HEK293 (cell line): Measurements from ENCODE around the gene MRPL45.

Experiments used
- CTCF ChIA-PET: fragments of 350-600 bp; formaldehyde crosslinking; extraction: SDS; loops from one replicate; lab custom pipeline; 2021; ENCODE audit warnings: antibody characterized with exemption; lab: Yijun Ruan, JAX
- POLR2A ChIA-PET: fragments of 300-600 bp; formaldehyde crosslinking; extraction: SDS; loops from one replicate; lab custom pipeline; 2020; ENCODE audit warnings: antibody characterized with exemption, inconsistent platforms; lab: Yijun Ruan, JAX
- H3K27ac ChIP-seq: fragments of 200-500 bp; sonication (Bioruptor generic); 2 replicates; pipeline ENCODE4 v1.5.1; 2014; ENCODE audit warnings: low read depth, low read length, control low read depth, inconsistent platforms; ENCODE audit errors: extremely low read depth
- H3K36me3 ChIP-seq, 2 experiments: fragments of 200-500 bp in 1 of 2; sonication (Bioruptor generic) in 1 of 2; 1 replicate in 1 of 2; 2 replicates in 1 of 2; pipeline ENCODE4 v1.5.1; 2014 to 2017; ENCODE audit warnings: inconsistent platforms in 2 of 2, low read length in 2 of 2; ENCODE audit not compliant: control insufficient read depth in 2 of 2, insufficient read depth in 1 of 2
- H3K4me1 ChIP-seq: fragments of 200-500 bp; sonication (Bioruptor generic); 2 replicates; pipeline ENCODE4 v1.5.1; 2014; ENCODE audit warnings: mild to moderate bottlenecking, low read length, inconsistent platforms; ENCODE audit not compliant: control insufficient read depth, insufficient read depth
- H3K4me3 ChIP-seq: 2 replicates; pipeline ENCODE4 v1.5.1; 2011; ENCODE audit warnings: low read depth, mild to moderate bottlenecking, control low read depth, low read length, moderate library complexity
- H3K9me3 ChIP-seq: fragments of 200-500 bp; sonication (Bioruptor generic); 2 replicates; pipeline ENCODE4 v1.5.1; 2014; ENCODE audit warnings: low read depth, low read length, inconsistent platforms; ENCODE audit not compliant: control insufficient read depth, insufficient read depth
- ATF2 ChIP-seq: fragments of 450-650 bp; formaldehyde crosslinking; IDR thresholded peaks from 2 replicates; pipeline ENCODE4 v1.5.1; 2016; ENCODE audit warnings: missing biosample characterization, missing genetic modification characterization, low read depth
- FEZF1 ChIP-seq: fragments of 450-650 bp; formaldehyde crosslinking; IDR thresholded peaks from 2 replicates; pipeline ENCODE4 v1.5.1; 2016; ENCODE audit warnings: missing biosample characterization, missing genetic modification characterization
- GLIS1 ChIP-seq: fragments of 450-650 bp; formaldehyde crosslinking; IDR thresholded peaks from 2 replicates; pipeline ENCODE4 v1.5.1; 2016; ENCODE audit warnings: missing biosample characterization, missing genetic modification characterization
- GLIS2 ChIP-seq: fragments of 450-650 bp; formaldehyde crosslinking; IDR thresholded peaks from 2 replicates; pipeline ENCODE4 v1.5.1; 2016; ENCODE audit warnings: missing biosample characterization, missing genetic modification characterization
- PBX3 ChIP-seq: sonication (generic); formaldehyde crosslinking; IDR thresholded peaks from 2 replicates; pipeline ENCODE4 v1.8.1; 2022; ENCODE audit warnings: mild to moderate bottlenecking, moderate library complexity, missing genetic modification reagents
- SCRT1 ChIP-seq: fragments of 450-650 bp; formaldehyde crosslinking; IDR thresholded peaks from 2 replicates; pipeline ENCODE4 v1.5.1; 2016; ENCODE audit warnings: missing biosample characterization, missing genetic modification characterization, borderline replicate concordance
- SP3 ChIP-seq: fragments of 450-650 bp; formaldehyde crosslinking; IDR thresholded peaks from 2 replicates; pipeline ENCODE4 v1.5.1; 2016; ENCODE audit warnings: missing biosample characterization, missing genetic modification characterization
- ZFP3 ChIP-seq: fragments of 450-650 bp; formaldehyde crosslinking; IDR thresholded peaks from 2 replicates; pipeline ENCODE4 v1.5.1; 2016; ENCODE audit warnings: low read depth, missing biosample characterization, missing genetic modification characterization
- ZNF138 ChIP-seq: fragments of 450-650 bp; formaldehyde crosslinking; IDR thresholded peaks from 2 replicates; pipeline ENCODE4 v1.5.1; 2016; ENCODE audit warnings: missing biosample characterization, missing genetic modification characterization, borderline replicate concordance
- ZNF18 ChIP-seq: fragments of 450-650 bp; formaldehyde crosslinking; IDR thresholded peaks from 2 replicates; pipeline ENCODE4 v1.5.1; 2016; ENCODE audit warnings: missing biosample characterization, missing genetic modification characterization
- ZNF214 ChIP-seq: fragments of 450-650 bp; formaldehyde crosslinking; IDR thresholded peaks from 2 replicates; pipeline ENCODE4 v1.5.1; 2017; ENCODE audit warnings: missing biosample characterization, mild to moderate bottlenecking, missing genetic modification characterization, borderline replicate concordance
- ZNF280C ChIP-seq: fragments of 450-650 bp; formaldehyde crosslinking; IDR thresholded peaks from 2 replicates; pipeline ENCODE4 v1.5.1; 2016; ENCODE audit warnings: missing biosample characterization, missing genetic modification characterization
- ZNF324 ChIP-seq: fragments of 450-650 bp; formaldehyde crosslinking; IDR thresholded peaks from 2 replicates; pipeline ENCODE4 v1.5.1; 2016; ENCODE audit warnings: missing biosample characterization, missing genetic modification characterization
- ZNF362 ChIP-seq: fragments of 450-650 bp; formaldehyde crosslinking; IDR thresholded peaks from 2 replicates; pipeline ENCODE4 v1.5.1; 2016; ENCODE audit warnings: missing biosample characterization, missing genetic modification characterization
- ZNF366 ChIP-seq: fragments of 450-650 bp; formaldehyde crosslinking; conservative IDR thresholded peaks from 2 replicates; pipeline ENCODE4 v1.5.1; 2016; ENCODE audit warnings: missing biosample characterization, missing genetic modification characterization
- ZNF837 ChIP-seq: fragments of 450-650 bp; formaldehyde crosslinking; IDR thresholded peaks from 2 replicates; pipeline ENCODE4 v1.5.1; 2016; ENCODE audit warnings: missing biosample characterization, missing genetic modification characterization
- ZSCAN18 ChIP-seq: fragments of 450-650 bp; formaldehyde crosslinking; IDR thresholded peaks from 2 replicates; pipeline ENCODE4 v1.5.1; 2016; ENCODE audit warnings: missing biosample characterization, missing genetic modification characterization

MRPL45 gene

DNA sequence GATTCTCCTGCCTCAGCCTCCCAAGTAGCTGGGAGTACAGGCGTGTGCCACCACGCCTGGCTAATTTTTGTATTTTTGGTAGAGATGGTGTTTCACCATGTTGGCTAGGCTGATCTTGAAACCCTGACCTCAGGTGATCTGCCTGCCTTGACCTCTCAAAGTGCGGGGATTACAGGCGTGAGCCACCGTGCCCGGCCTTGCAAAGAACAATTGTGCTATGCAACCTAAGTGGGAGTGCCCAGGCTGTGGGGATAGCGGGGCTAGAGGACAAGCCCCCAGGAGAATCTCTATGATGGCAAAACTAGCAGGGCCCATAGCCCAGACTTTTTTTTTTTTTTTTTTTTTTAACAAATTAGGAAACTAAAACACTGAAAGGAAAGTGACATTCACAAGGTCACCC is 48.8 kb downstream of the MRPL45 start:
- TF ChIP-seq ZNF214 (tag by site-specific recombination) (no peak), ZNF18 (tag by site-specific recombination) (no peak), ZNF324 (tag by site-specific recombination) (no peak), ATF2 (tag by site-specific recombination) (no peak), ZNF837 (no peak), ZSCAN18 (no peak), GLIS2 (tag by site-specific recombination) (no peak), SP3 (tag by site-specific recombination) (no peak), ZFP3 (tag by site-specific recombination) (no peak), PBX3 (CRISPR knock-in tag) (no peak), FEZF1 (tag by site-specific recombination) (no peak), SCRT1 (tag by site-specific recombination) (no peak), ZNF366 (no peak), ZNF362 (tag by site-specific recombination) (no peak), ZNF280C (tag by site-specific recombination) (no peak), GLIS1 (no peak), ZNF138 (tag by site-specific recombination) (no peak)
- TF ChIP-seq, all 188 proteins: peak for 0
- ChIA-PET POLR2A (no interaction called here), CTCF (interaction anchor here (0.6 to 11.1 kb wide), 7 partner anchors 10 to 141 kb away, joined by 3 to 324 read pairs (median 4); no protein-coding TSS in a partner anchor)
- Histone ChIP-seq H3K4me1 (peaks cover 12% of the 10 kb centered on the region), H3K36me3 (no peaks in the 10 kb centered on the region), H3K27ac (no peak overlapping the region), H3K9me3 (no peaks in the 10 kb centered on the region), H3K4me3 (no peak overlapping the region)
